Fibroblast of the aortic adventitia (primary cell): ENCODE results near the gene RAB18. TPM values are rescaled to one million over a fixed set of nuclear protein-coding genes. Genes with fewer than 3 reads are reported as not detected.

Experiments used
- DNase-seq: peaks from one replicate; pipeline ENCODE4 v3.0.0-alpha.2; 2010; ENCODE audit warnings: low read depth
- H3K4me3 ChIP-seq: 2 replicates; pipeline ENCODE4 v1.5.1; 2011; ENCODE audit warnings: low read depth, mild to moderate bottlenecking, control low read depth, low read length, moderate library complexity
- CTCF ChIP-seq: IDR thresholded peaks from 2 replicates; pipeline ENCODE4 v1.5.1; 2011; ENCODE audit warnings: mild to moderate bottlenecking, low read length, control low read depth, inconsistent platforms; ENCODE audit not compliant: insufficient read depth
- total RNA-seq: library from RNA; depleted of rRNA; stranded (reverse); fragments of >200 nt; gene quantifications from 2 replicates; pipeline ENCODE4 v1.2.3, GENCODE V29; 2012; ENCODE audit warnings: low replicate concordance

Gene RAB18
- total RNA-seq, 1 donor, result 48.5 TPM

GRCh38 chr10:27531336-27531847 lies 27.3 kb downstream of the RAB18 start:
- no peak overlapping the region for H3K4me3 ChIP-seq
- no peak for DNase-seq
- no peak for TF ChIP-seq CTCF

GRCh38 chr10:27534161-27534700 lies 30.1 kb downstream of the RAB18 start:
- H3K4me3 ChIP-seq, result no peak overlapping the region
- DNase-seq, result no peak
- TF ChIP-seq CTCF, result no peak

- no peak overlapping the region for H3K4me3 ChIP-seq
- no peak for TF ChIP-seq CTCF
- no peak for DNase-seq
Observed at GRCh38 chr10:27535317-27535716, 31.2 kb downstream of the RAB18 start.

- DNase-seq, result no peak
- no peak for TF ChIP-seq CTCF
- H3K4me3 ChIP-seq, result no peak overlapping the region
Observed at GRCh38 chr10:27536437-27536836, 32.3 kb downstream of the RAB18 start.

GRCh38 chr10:27537166-27537565 lies 33.1 kb downstream of the RAB18 start:
- H3K4me3 ChIP-seq, result no peak overlapping the region
- no peak for DNase-seq
- TF ChIP-seq CTCF, result no peak

- H3K4me3 ChIP-seq, result no peak overlapping the region
- DNase-seq, result no peak
- TF ChIP-seq CTCF, result no peak
Observed at GRCh38 chr10:27537787-27538186, 33.7 kb downstream of the RAB18 start.

GRCh38 chr10:27540672-27541071 lies 36.6 kb downstream of the RAB18 start:
- no peak for DNase-seq
- no peak overlapping the region for H3K4me3 ChIP-seq
- no peak for TF ChIP-seq CTCF
